Measurements from ENCODE around the gene YIPF5. TPM values are rescaled to one million over a fixed set of nuclear protein-coding genes. Genes with fewer than 3 reads are reported as not detected.
A peak's percentile ranks its signal among the peaks of the same experiment; 100 is the strongest.

YIPF5 gene
- total RNA-seq, 3 donors from 2014 or later, result 30.5 to 50.4 (median 49.9) TPM

GRCh38 chr5:144192661-144193060 is 22.2 kb upstream of the YIPF5 start:
- no peak for DNase-seq (ENCODE audit: low spot score in 2 of 2)
- intact Hi-C loops (cut with DNase I; ENCODE audit: low total_unique reads), result no loop called here
- H3K27ac ChIP-seq, result no peak overlapping the region
- H3K4me1 ChIP-seq, result no peaks in the 10 kb centered on the region
- peaks cover 0 to 3% of the 10 kb centered on the region in 2 donors for H3K27me3 ChIP-seq
- H3K9me3 ChIP-seq, result no peaks in the 10 kb centered on the region
- H3K4me3 ChIP-seq, result no peak overlapping the region
- no peak for TF ChIP-seq CTCF (IDR thresholded peaks at IDR 0.05)
- H3K36me3 ChIP-seq, result no peaks in the 10 kb centered on the region

DNA sequence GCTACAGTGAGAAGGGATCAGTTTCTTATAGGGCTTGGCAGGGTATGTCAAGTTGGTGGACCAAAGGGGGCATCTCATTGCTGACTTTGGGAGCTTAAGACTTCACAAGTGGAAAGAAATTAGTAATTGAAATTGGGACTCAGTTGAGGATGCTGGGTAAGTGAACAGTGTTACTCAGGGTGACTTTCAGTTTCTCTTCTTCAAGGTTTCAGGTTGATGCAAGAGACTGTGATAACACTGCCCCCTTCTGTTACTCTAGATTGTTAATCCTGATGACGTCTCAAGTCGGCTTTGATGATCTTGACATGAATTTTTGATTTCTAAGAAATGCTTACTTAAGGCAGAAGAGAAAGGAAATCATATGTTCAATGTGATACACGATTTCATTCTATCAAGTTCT is 21.5 kb upstream of the YIPF5 start:
- Histone ChIP-seq H3K9me3 (no peaks in the 10 kb centered on the region), H3K27me3 (peaks cover 0 to 3% of the 10 kb centered on the region in 2 donors), H3K4me3 (no peak overlapping the region), H3K36me3 (no peaks in the 10 kb centered on the region), H3K27ac (no peak overlapping the region), H3K4me1 (no peaks in the 10 kb centered on the region)
- TF ChIP-seq POLR2A (IDR thresholded peaks at IDR 0.05) (no peak), CTCF (IDR thresholded peaks at IDR 0.05) (no peak), POLR2AphosphoS5 (IDR thresholded peaks at IDR 0.05) (no peak)
- intact Hi-C loops (cut with DNase I; ENCODE audit: low total_unique reads), result no loop called here
- no peak for DNase-seq (ENCODE audit: low spot score in 2 of 2)

- intact Hi-C loops (cut with DNase I; ENCODE audit: low total_unique reads), result no loop called here
- DNase-seq (ENCODE audit: low spot score in 2 of 2), result no peak
- Histone ChIP-seq H3K27ac (no peak overlapping the region), H3K27me3 (peaks cover 0 to 3% of the 10 kb centered on the region in 2 donors), H3K36me3 (no peaks in the 10 kb centered on the region), H3K4me3 (no peak overlapping the region), H3K9me3 (no peaks in the 10 kb centered on the region), H3K4me1 (no peaks in the 10 kb centered on the region)
- TF ChIP-seq POLR2A (IDR thresholded peaks at IDR 0.05) (no peak), CTCF (IDR thresholded peaks at IDR 0.05) (no peak), POLR2AphosphoS5 (IDR thresholded peaks at IDR 0.05) (no peak)
Observed at GRCh38 chr5:144191531-144191930, 21.1 kb upstream of the YIPF5 start.

- H3K4me3 ChIP-seq, result no peak overlapping the region
- H3K4me1 ChIP-seq, result no peaks in the 10 kb centered on the region
- no peaks in the 10 kb centered on the region for H3K9me3 ChIP-seq
- no peak for DNase-seq (ENCODE audit: low spot score in 2 of 2)
- intact Hi-C loops (cut with DNase I; ENCODE audit: low total_unique reads), result no loop called here
- no peak overlapping the region for H3K27ac ChIP-seq
- H3K36me3 ChIP-seq, result no peaks in the 10 kb centered on the region
- TF ChIP-seq POLR2A (IDR thresholded peaks at IDR 0.05), result no peak
- TF ChIP-seq POLR2AphosphoS5 (IDR thresholded peaks at IDR 0.05), result no peak
- no peak for TF ChIP-seq CTCF (IDR thresholded peaks at IDR 0.05)
- H3K27me3 ChIP-seq, result no peaks in the 10 kb centered on the region
Observed at GRCh38 chr5:144189800-144190429, 19.5 kb upstream of the YIPF5 start.

GRCh38 chr5:144187699-144188294 is 17.3 kb upstream of the YIPF5 start:
- peak overlapping the region in 1 of 2 donors; percentile 22 for H3K27ac ChIP-seq

More at GRCh38 chr5:144187699-144188294, 17.3 kb upstream of the YIPF5 start:
- no peaks in the 10 kb centered on the region for H3K4me1 ChIP-seq
- no peaks in the 10 kb centered on the region for H3K36me3 ChIP-seq
- H3K9me3 ChIP-seq, result no peaks in the 10 kb centered on the region
- intact Hi-C loops (cut with DNase I; ENCODE audit: low total_unique reads), result no loop called here
- H3K27me3 ChIP-seq, result no peaks in the 10 kb centered on the region
- DNase-seq (ENCODE audit: low spot score in 2 of 2), result peak; percentile 34 to 54
- TF ChIP-seq CTCF (IDR thresholded peaks at IDR 0.05), result no peak
- no peak for TF ChIP-seq POLR2AphosphoS5 (IDR thresholded peaks at IDR 0.05)
- TF ChIP-seq POLR2A (IDR thresholded peaks at IDR 0.05), result no peak
- no peak overlapping the region for H3K4me3 ChIP-seq

Measured in breast epithelium (tissue), 4 donors.